Activated CD4-positive, alpha-beta T cell treated with anti-CD3 and anti-CD28 coated beads for 1 hour (primary cell): ENCODE data around the gene SLC7A5.
"Not testable (repeated sequence)": the region's sequence is repeated elsewhere in the genome, so short reads cannot be mapped to it uniquely, and the experiment has no call there.

Source experiments
- DNase-seq: peaks from one replicate; pipeline ENCODE4 v3.0.0-alpha.2; 2020

SLC7A5 gene

GRCh38 chr16:87818533-87819161 lies 50.7 kb downstream of the SLC7A5 start:
- no peak for DNase-seq

- DNase-seq: no peak
These were observed 51.4 kb downstream of the SLC7A5 start for GRCh38 chr16:87817910-87818309.

GRCh38 chr16:87817370-87817769 lies 51.9 kb downstream of the SLC7A5 start:
- DNase-seq: not testable (repeated sequence)

GRCh38 chr16:87816507-87817100 lies 52.7 kb downstream of the SLC7A5 start:
- DNase-seq: no peak

- DNase-seq: no peak
These were observed 53.7 kb downstream of the SLC7A5 start for GRCh38 chr16:87815567-87815966.

- DNase-seq: no peak
These were observed 57.1 kb downstream of the SLC7A5 start for GRCh38 chr16:87812200-87812656.

GRCh38 chr16:87811454-87811853 lies 57.9 kb downstream of the SLC7A5 start:
- DNase-seq: not testable (repeated sequence)

GRCh38 chr16:87809150-87809902 lies 60.0 kb downstream of the SLC7A5 start:
- DNase-seq: no peak

GRCh38 chr16:87808108-87808507 lies 61.2 kb downstream of the SLC7A5 start:
- DNase-seq: no peak

- peak; percentile 42 for DNase-seq
These were observed 62.4 kb downstream of the SLC7A5 start for GRCh38 chr16:87806641-87807546.

- no peak for DNase-seq
These were observed 63.1 kb downstream of the SLC7A5 start for GRCh38 chr16:87806261-87806640.

- DNase-seq: no peak
These were observed 65.9 kb downstream of the SLC7A5 start for GRCh38 chr16:87803385-87803784.

GRCh38 chr16:87802670-87803069 lies 66.6 kb downstream of the SLC7A5 start:
- no peak for DNase-seq

GRCh38 chr16:87801679-87802259 lies 67.5 kb downstream of the SLC7A5 start:
- no peak for DNase-seq

GRCh38 chr16:87800497-87800896 lies 68.8 kb downstream of the SLC7A5 start:
- DNase-seq: no peak

GRCh38 chr16:87795336-87795735 lies 74.0 kb downstream of the SLC7A5 start:
- no peak for DNase-seq

GRCh38 chr16:87794485-87795078 lies 74.7 kb downstream of the SLC7A5 start:
- no peak for DNase-seq

GRCh38 chr16:87792205-87792565 lies 77.1 kb downstream of the SLC7A5 start:
- DNase-seq: no peak

GRCh38 chr16:87791295-87792204 lies 77.8 kb downstream of the SLC7A5 start:
- DNase-seq: no peak

- no peak for DNase-seq
These were observed 78.8 kb downstream of the SLC7A5 start for GRCh38 chr16:87790292-87791100.
